Activated naive CD8-positive, alpha-beta T cell treated with anti-CD3 and anti-CD28 coated beads, Interleukin-2, amount 50 U/mL, for 16 hours (primary cell): Measurements from ENCODE around the gene DSCAML1.

Source experiments
- DNase-seq: peaks from one replicate; pipeline ENCODE4 v3.0.0-alpha.2; 2020; ENCODE audit warnings: low read depth, low spot score

Gene DSCAML1

GRCh38 chr11:117583063-117583801 is 213.8 kb downstream of the DSCAML1 start:
- no peak for DNase-seq

- no peak for DNase-seq
Measured at GRCh38 chr11:117582433-117582832, 214.6 kb downstream of the DSCAML1 start.

- no peak for DNase-seq
Measured at GRCh38 chr11:117580866-117581265, 216.2 kb downstream of the DSCAML1 start.

- no peak for DNase-seq
Measured at GRCh38 chr11:117579161-117579560, 217.9 kb downstream of the DSCAML1 start.

GRCh38 chr11:117575856-117576255 is 221.2 kb downstream of the DSCAML1 start:
- DNase-seq, result no peak

GRCh38 chr11:117574551-117574950 is 222.5 kb downstream of the DSCAML1 start:
- DNase-seq, result no peak

GRCh38 chr11:117573326-117573725 is 223.7 kb downstream of the DSCAML1 start:
- no peak for DNase-seq

- DNase-seq, result no peak
Measured at GRCh38 chr11:117572671-117573070, 224.3 kb downstream of the DSCAML1 start.

GRCh38 chr11:117572129-117572528 is 224.9 kb downstream of the DSCAML1 start:
- no peak for DNase-seq

- no peak for DNase-seq
Measured at GRCh38 chr11:117570701-117571100, 226.3 kb downstream of the DSCAML1 start.

- no peak for DNase-seq
Measured at GRCh38 chr11:117569911-117570310, 227.1 kb downstream of the DSCAML1 start.

GRCh38 chr11:117565709-117566108 is 231.3 kb downstream of the DSCAML1 start:
- DNase-seq, result no peak

GRCh38 chr11:117564321-117564720 is 232.7 kb downstream of the DSCAML1 start:
- no peak for DNase-seq

- DNase-seq, result no peak
Measured at GRCh38 chr11:117563556-117563955, 233.5 kb downstream of the DSCAML1 start.

- DNase-seq, result no peak
Measured at GRCh38 chr11:117562136-117562535, 234.9 kb downstream of the DSCAML1 start.

GRCh38 chr11:117560780-117561530 is 236.1 kb downstream of the DSCAML1 start:
- DNase-seq, result no peak

- DNase-seq, result no peak
Measured at GRCh38 chr11:117559698-117560097, 237.3 kb downstream of the DSCAML1 start.

- no peak for DNase-seq
Measured at GRCh38 chr11:117557361-117557760, 239.7 kb downstream of the DSCAML1 start.

GRCh38 chr11:117554601-117555333 is 242.2 kb downstream of the DSCAML1 start:
- DNase-seq, result no peak

GRCh38 chr11:117552626-117553025 is 244.4 kb downstream of the DSCAML1 start:
- DNase-seq, result no peak

GRCh38 chr11:117551761-117552343 is 245.2 kb downstream of the DSCAML1 start:
- no peak for DNase-seq

- DNase-seq, result no peak
Measured at GRCh38 chr11:117550466-117550865, 246.6 kb downstream of the DSCAML1 start.
